Ureter (tissue), 1 donor: ENCODE results near the gene TMEM132D. TPM values are rescaled to one million over a fixed set of nuclear protein-coding genes. Genes with fewer than 3 reads are reported as not detected.

Source experiments
- DNase-seq: peaks from one replicate; pipeline ENCODE4 v3.0.0-alpha.2; 2020; ENCODE audit warnings: low spot score
- total RNA-seq: library from RNA; stranded (reverse); gene quantifications from one replicate; pipeline ENCODE4 v1.2.4, GENCODE V29; 2023
- donor health status: DM: yes; HTN: yes; CAD: no.

TMEM132D gene
- total RNA-seq, 1 donor from 2014 or later = not detected

DNA sequence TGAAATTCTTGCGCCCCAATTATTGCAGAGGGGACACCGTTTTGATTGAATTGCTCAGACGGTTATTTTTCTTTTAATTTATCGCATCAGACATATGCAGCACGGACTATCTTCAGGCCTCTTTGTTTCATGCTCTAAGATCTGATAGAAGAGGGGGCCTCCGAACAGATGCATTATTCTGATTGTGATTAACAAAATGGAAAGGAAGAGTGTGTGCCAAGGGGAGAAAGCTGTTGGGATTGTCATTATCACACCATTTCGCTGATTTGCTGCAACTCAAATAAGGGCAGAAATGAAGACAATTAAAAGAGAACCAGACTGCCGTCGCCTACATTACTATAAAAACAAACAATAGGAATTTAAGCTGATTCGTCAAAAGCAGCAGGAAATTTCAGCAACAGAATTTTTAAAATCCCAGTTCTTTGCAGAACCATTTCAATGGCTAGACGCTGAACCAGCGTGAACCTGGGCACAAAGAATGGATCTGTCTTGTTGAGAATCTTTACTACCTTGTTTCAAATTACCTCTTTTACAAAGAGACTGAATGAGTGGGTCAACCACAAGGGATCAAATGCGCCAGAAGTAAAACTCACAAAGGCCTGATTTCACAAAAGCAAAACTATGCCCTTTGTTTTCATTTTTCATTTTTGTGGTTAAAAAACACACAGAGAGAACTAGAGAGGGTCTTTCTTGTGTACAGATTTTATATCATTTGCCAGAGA lies 30.6 kb downstream of the TMEM132D start:
- DNase-seq = no peak

GRCh38 chr12:129871991-129872972 lies 31.5 kb downstream of the TMEM132D start:
- DNase-seq = no peak

GRCh38 chr12:129870796-129871195 lies 33.0 kb downstream of the TMEM132D start:
- DNase-seq = no peak

DNA sequence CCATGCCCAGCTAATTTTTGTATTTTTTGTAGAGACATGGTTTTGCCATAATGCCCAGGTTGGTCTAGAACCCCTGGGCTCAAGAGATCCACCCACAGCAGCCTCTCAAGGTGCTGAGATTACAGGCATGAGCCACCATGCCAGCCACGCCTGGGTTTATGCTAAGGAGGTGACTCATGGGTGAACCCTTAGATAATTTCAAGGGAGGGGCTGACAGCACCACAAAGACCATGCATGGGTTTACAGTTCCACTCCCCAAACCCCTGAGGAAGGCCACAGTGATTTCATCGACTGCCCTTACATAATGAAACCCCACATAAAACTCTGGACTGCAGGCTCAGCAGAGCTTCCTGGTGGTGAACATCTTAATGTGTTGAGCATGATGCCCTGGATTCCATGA lies 33.7 kb downstream of the TMEM132D start:
- no peak for DNase-seq

GRCh38 chr12:129868575-129868974 lies 35.2 kb downstream of the TMEM132D start:
- DNase-seq = no peak

DNA sequence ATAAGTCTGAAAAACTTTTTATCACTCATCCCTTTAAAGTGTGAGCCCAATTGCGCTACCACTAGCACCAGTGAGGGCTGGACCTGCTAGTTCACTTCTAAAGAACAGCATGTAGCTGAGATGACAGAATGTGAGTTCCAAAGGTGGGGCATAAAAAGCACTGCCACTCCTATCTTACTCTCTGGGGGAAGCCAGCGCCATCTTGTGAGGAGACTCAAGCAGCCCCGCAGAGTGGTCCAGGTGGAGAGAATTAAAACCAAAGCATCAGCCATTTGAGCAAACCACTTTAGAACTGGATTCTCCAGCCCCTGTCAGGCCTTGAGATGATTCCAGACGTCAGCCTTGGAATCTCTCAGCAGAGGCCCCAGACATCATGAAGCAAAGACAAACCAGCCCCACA lies 39.9 kb downstream of the TMEM132D start:
- DNase-seq = no peak

GRCh38 chr12:129862561-129863175 lies 41.2 kb downstream of the TMEM132D start:
- no peak for DNase-seq

DNA sequence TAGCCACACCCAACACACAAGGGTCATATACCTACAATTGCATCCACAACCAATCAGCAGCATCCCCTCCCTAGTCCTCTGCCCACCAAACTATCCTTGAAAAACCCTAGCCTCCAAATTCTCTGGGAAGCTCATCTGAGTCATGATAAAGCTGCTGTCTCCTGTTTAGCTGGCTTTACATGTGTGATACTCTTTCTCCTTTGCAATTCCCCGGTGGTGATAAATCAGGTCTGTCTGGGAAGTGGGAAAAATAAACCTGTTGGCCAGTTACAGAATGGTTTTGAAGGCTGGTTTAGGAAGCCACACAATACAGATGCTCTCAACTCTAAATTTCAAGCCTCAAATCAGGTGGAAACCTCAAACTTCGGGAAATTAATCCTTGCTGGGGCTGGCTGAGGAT lies 41.9 kb downstream of the TMEM132D start:
- no peak for DNase-seq

- DNase-seq = no peak
Observed at GRCh38 chr12:129854591-129854990, 49.2 kb downstream of the TMEM132D start.

GRCh38 chr12:129851296-129851695 lies 52.5 kb downstream of the TMEM132D start:
- no peak for DNase-seq

GRCh38 chr12:129848876-129849275 lies 54.9 kb downstream of the TMEM132D start:
- DNase-seq = no peak

- no peak for DNase-seq
Observed at GRCh38 chr12:129847063-129847462, 56.8 kb downstream of the TMEM132D start.

GRCh38 chr12:129844662-129845220 lies 59.1 kb downstream of the TMEM132D start:
- no peak for DNase-seq

DNA sequence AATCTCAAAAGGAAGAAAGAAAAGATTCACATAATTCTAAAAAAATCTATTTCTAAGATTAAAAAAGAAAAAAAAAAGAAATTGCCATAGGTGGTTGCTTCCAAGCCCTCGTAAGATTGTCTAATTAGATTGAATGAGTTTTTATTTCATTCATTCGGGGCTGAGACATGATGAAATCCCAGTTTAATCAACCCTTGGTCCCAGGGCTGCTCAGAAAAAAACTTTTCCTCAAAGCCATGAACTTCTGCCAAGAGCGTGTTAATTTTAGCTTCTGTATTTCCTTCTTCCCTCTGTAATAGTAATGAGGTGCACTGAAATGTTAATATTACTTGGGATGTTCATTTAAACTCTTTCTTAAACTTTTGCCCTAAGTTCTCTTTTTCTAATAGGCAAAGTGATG lies 62.6 kb downstream of the TMEM132D start:
- DNase-seq = no peak

DNA sequence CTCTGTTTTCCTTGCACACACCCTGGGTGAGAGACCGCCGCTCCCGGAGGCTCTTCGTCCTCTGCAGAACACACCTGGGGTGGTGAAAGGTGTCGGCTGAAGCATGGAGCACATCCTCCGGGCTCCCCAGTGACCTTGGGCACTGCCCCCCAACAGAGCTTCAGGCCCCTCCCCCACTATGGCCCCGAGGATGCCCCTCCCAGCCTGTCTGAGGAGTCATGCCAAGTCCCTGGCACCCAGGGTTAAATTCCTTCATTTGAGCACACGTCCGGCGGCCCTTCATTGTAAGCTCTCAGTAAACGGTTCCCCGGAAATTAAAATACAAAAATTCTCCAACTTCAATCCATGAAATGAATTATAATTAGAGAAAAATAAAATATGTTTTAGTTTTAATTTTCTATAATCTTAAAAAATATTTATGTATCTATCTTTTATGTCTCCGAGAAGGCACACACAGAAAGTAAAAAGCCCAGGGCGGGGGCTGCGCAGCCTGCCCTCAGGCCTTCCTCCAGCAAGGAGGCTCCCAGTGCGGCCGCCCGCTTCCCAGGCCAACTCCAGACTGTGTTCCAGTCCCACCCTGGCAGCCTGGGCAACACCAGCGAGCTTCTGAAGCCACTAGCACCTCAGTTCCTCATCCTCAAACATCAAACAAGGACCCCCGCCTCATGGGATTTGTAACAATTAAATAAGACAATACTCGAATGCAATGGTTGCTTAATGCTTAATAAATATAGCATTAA lies 63.5 kb downstream of the TMEM132D start:
- no peak for DNase-seq

- DNase-seq = no peak
Observed at GRCh38 chr12:129839679-129840078, 64.1 kb downstream of the TMEM132D start.

- no peak for DNase-seq
Observed at GRCh38 chr12:129831294-129831693, 72.5 kb downstream of the TMEM132D start.

DNA sequence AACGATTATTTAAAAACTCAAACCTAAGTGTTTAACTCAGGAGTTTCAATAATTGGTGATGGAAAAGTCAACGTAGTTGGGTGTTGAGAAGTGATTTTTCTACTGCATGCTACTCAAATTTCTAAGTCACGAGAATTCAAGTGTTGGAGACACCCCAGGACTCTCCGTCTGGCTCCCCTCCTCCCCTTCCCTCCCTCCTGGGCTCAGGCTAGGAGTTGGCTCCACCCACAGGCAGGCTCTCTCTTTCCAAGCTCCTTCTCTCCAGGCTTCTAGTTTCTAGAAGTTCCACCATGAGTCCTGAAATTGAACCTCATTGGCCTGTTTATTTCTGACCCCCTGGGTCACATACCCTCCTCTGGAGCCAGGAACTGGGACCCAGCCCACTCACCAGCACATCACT lies 73.0 kb downstream of the TMEM132D start:
- DNase-seq = no peak

GRCh38 chr12:129827866-129828384 lies 75.9 kb downstream of the TMEM132D start:
- no peak for DNase-seq

GRCh38 chr12:129827102-129827865 lies 76.5 kb downstream of the TMEM132D start:
- DNase-seq = no peak
